ENCODE results near the gene OR56A4. TPM values are rescaled to one million over a fixed set of nuclear protein-coding genes. Genes with fewer than 3 reads are reported as not detected.

The OR56A4 gene
- polyA plus RNA-seq (2012; ENCODE audit: missing spikeins), result not detected

- DNase-seq (ENCODE audit: insufficient read length) (no peak), FAIRE-seq (no peak)
Measured at GRCh38 chr11:6006846-6007245, at the start of gene OR56A4. TSS of gene OR56A4 (minus strand) at chr11:6006946. CDS start at chr11:6002992, 3,954 bp downstream.

GRCh38 chr11:6055569-6055968 lies 48.8 kb upstream of the OR56A4 start:
- TF ChIP-seq TAF1 (IDR thresholded peaks at IDR 0.05; ENCODE audit: borderline replicate concordance, low read depth, low read length) (no peak), POLR2AphosphoS5 (IDR thresholded peaks at IDR 0.05; ENCODE audit: low read depth, low read length) (no peak), POLR2A (IDR thresholded peaks at IDR 0.05; ENCODE audit: low read depth, low read length) (no peak)
- no peak for FAIRE-seq
- no peak for DNase-seq (ENCODE audit: insufficient read length)

More at GRCh38 chr11:6006846-6007245, at the start of gene OR56A4:
- TF ChIP-seq POLR2A (IDR thresholded peaks at IDR 0.05; ENCODE audit: low read depth, low read length), result no peak

- no peak for TF ChIP-seq TAF1 (IDR thresholded peaks at IDR 0.05; ENCODE audit: borderline replicate concordance, low read depth, low read length)
- no peak for TF ChIP-seq POLR2AphosphoS5 (IDR thresholded peaks at IDR 0.05; ENCODE audit: low read depth, low read length)
- TF ChIP-seq POLR2A (IDR thresholded peaks at IDR 0.05; ENCODE audit: low read depth, low read length), result no peak
- FAIRE-seq (no peak), DNase-seq (ENCODE audit: insufficient read length) (no peak)
Measured at GRCh38 chr11:6052374-6052773, 45.6 kb upstream of the OR56A4 start.

GRCh38 chr11:6040874-6041273 lies 34.1 kb upstream of the OR56A4 start:
- FAIRE-seq (no peak), DNase-seq (ENCODE audit: insufficient read length) (no peak)
- TF ChIP-seq TAF1 (IDR thresholded peaks at IDR 0.05; ENCODE audit: borderline replicate concordance, low read depth, low read length) (no peak), POLR2AphosphoS5 (IDR thresholded peaks at IDR 0.05; ENCODE audit: low read depth, low read length) (no peak), POLR2A (IDR thresholded peaks at IDR 0.05; ENCODE audit: low read depth, low read length) (no peak)

GRCh38 chr11:6030708-6031405 lies 24.1 kb upstream of the OR56A4 start, which contains the start of gene OR56A1:
TSS of gene OR56A1 (minus strand) at chr11:6030758. CDS start at chr11:6027692, 3,066 bp downstream.
- FAIRE-seq, result no peak
- no peak for DNase-seq (ENCODE audit: insufficient read length)
- TF ChIP-seq TAF1 (IDR thresholded peaks at IDR 0.05; ENCODE audit: borderline replicate concordance, low read depth, low read length) (no peak), POLR2AphosphoS5 (IDR thresholded peaks at IDR 0.05; ENCODE audit: low read depth, low read length) (no peak), POLR2A (IDR thresholded peaks at IDR 0.05; ENCODE audit: low read depth, low read length) (no peak)

GRCh38 chr11:6027501-6027900 lies 20.8 kb upstream of the OR56A4 start:
- DNase-seq (ENCODE audit: insufficient read length) (no peak), FAIRE-seq (no peak)
- TF ChIP-seq TAF1 (IDR thresholded peaks at IDR 0.05; ENCODE audit: borderline replicate concordance, low read depth, low read length), result no peak
- TF ChIP-seq POLR2AphosphoS5 (IDR thresholded peaks at IDR 0.05; ENCODE audit: low read depth, low read length), result no peak
- no peak for TF ChIP-seq POLR2A (IDR thresholded peaks at IDR 0.05; ENCODE audit: low read depth, low read length)

- DNase-seq (ENCODE audit: insufficient read length), result no peak
- TF ChIP-seq POLR2AphosphoS5 (IDR thresholded peaks at IDR 0.05; ENCODE audit: low read depth, low read length) (no peak), TAF1 (IDR thresholded peaks at IDR 0.05; ENCODE audit: borderline replicate concordance, low read depth, low read length) (no peak), POLR2A (IDR thresholded peaks at IDR 0.05; ENCODE audit: low read depth, low read length) (no peak)
- FAIRE-seq, result no peak
Measured at GRCh38 chr11:6025056-6025455, 18.3 kb upstream of the OR56A4 start.

- DNase-seq (ENCODE audit: insufficient read length), result no peak
Measured at GRCh38 chr11:6022956-6023355, 16.2 kb upstream of the OR56A4 start.

GRCh38 chr11:6013042-6013441 lies 6.3 kb upstream of the OR56A4 start:
- FAIRE-seq, result no peak
- no peak for DNase-seq (ENCODE audit: insufficient read length)
- no peak for TF ChIP-seq TAF1 (IDR thresholded peaks at IDR 0.05; ENCODE audit: borderline replicate concordance, low read depth, low read length)
- TF ChIP-seq POLR2AphosphoS5 (IDR thresholded peaks at IDR 0.05; ENCODE audit: low read depth, low read length), result no peak
- TF ChIP-seq POLR2A (IDR thresholded peaks at IDR 0.05; ENCODE audit: low read depth, low read length), result no peak

More at GRCh38 chr11:6022956-6023355, 16.2 kb upstream of the OR56A4 start:
- FAIRE-seq, result no peak
- TF ChIP-seq POLR2A (IDR thresholded peaks at IDR 0.05; ENCODE audit: low read depth, low read length), result no peak
- TF ChIP-seq POLR2AphosphoS5 (IDR thresholded peaks at IDR 0.05; ENCODE audit: low read depth, low read length), result no peak
- TF ChIP-seq TAF1 (IDR thresholded peaks at IDR 0.05; ENCODE audit: borderline replicate concordance, low read depth, low read length), result no peak

GRCh38 chr11:6012035-6012668 lies 5.4 kb upstream of the OR56A4 start:
- TF ChIP-seq POLR2A (IDR thresholded peaks at IDR 0.05; ENCODE audit: low read depth, low read length) (no peak), POLR2AphosphoS5 (IDR thresholded peaks at IDR 0.05; ENCODE audit: low read depth, low read length) (no peak), TAF1 (IDR thresholded peaks at IDR 0.05; ENCODE audit: borderline replicate concordance, low read depth, low read length) (no peak)
- no peak for FAIRE-seq
- no peak for DNase-seq (ENCODE audit: insufficient read length)

GRCh38 chr11:6006395-6006794 lies 351 bp downstream of the OR56A4 start:
- DNase-seq (ENCODE audit: insufficient read length) (no peak), FAIRE-seq (no peak)
- TF ChIP-seq POLR2AphosphoS5 (IDR thresholded peaks at IDR 0.05; ENCODE audit: low read depth, low read length) (no peak), TAF1 (IDR thresholded peaks at IDR 0.05; ENCODE audit: borderline replicate concordance, low read depth, low read length) (no peak), POLR2A (IDR thresholded peaks at IDR 0.05; ENCODE audit: low read depth, low read length) (no peak)

GRCh38 chr11:6002202-6002699 lies 4.5 kb downstream of the OR56A4 start:
- TF ChIP-seq TAF1 (IDR thresholded peaks at IDR 0.05; ENCODE audit: borderline replicate concordance, low read depth, low read length) (no peak), POLR2A (IDR thresholded peaks at IDR 0.05; ENCODE audit: low read depth, low read length) (no peak), POLR2AphosphoS5 (IDR thresholded peaks at IDR 0.05; ENCODE audit: low read depth, low read length) (no peak)
- DNase-seq (ENCODE audit: insufficient read length), result no peak
- no peak for FAIRE-seq

Data from GM12892 (cell line).